DMS53 (cell line): ENCODE measurements around the gene HINT3.
"Not testable (repeated sequence)": the region's sequence is repeated elsewhere in the genome, so short reads cannot be mapped to it uniquely, and the experiment has no call there.

ENCODE experiments used
- DNase-seq: peaks from one replicate; lab custom pipeline; 2025; lab: John Stamatoyannopoulos, UW

HINT3 gene

DNA sequence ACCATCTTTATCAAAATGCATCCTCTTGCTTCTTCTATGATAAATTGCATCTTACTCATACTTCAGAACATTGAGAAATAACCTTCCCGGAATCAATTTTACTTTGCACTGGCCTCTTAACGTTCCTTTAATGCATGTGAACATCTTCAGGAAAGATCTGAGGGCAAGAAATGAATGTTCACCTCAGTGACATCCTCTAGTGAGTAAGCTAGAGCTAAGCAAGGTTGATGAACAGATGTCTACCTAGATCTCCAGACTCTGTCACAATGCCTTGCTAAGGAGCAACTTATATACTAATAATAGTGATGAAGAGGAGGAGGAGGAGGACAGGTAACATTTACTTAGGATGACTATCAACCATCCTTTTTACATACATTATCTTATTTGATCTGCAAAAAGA is 16.8 kb upstream of the HINT3 start:
- DNase-seq = no peak

DNA sequence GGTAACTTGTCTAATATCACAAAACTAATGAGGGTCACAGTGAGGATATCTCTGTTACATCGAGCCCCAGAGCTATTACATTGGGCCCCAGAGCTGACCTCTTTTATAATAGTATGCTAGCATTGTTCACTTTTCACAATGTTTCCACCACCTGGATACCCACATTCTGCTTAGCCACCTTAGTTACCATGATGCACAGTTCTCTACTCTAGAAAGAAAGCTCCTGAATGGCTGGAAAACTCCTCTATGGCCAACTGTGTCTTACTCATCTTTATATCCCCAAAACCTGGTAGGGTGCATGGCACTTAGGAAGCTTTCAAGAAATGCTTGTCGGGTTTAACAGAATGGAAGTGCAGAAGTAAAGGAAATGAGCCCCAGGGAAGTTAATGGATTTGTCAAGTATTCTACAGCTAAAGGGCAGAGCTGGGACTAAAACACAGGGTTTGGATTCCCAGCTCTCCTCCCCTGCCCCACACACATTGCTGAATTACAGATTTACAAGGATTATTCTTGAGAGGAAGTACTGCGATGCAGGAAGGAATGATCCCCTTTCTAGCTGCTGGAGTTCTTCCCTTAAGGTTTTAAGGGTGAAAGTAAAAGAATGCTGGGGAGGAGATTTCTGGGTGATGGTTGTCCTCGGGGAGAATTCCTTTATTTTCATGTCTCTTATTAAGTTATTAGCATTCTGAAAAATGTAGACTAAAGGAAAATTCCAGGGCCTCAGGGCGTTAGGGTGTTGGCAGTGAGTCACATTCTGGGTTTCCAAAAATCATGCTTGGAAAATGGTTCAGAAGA is 16.1 kb upstream of the HINT3 start:
- no peak for DNase-seq

GRCh38 chr6:125942672-125943527 is 13.7 kb upstream of the HINT3 start:
- DNase-seq = peak; percentile 16

DNA sequence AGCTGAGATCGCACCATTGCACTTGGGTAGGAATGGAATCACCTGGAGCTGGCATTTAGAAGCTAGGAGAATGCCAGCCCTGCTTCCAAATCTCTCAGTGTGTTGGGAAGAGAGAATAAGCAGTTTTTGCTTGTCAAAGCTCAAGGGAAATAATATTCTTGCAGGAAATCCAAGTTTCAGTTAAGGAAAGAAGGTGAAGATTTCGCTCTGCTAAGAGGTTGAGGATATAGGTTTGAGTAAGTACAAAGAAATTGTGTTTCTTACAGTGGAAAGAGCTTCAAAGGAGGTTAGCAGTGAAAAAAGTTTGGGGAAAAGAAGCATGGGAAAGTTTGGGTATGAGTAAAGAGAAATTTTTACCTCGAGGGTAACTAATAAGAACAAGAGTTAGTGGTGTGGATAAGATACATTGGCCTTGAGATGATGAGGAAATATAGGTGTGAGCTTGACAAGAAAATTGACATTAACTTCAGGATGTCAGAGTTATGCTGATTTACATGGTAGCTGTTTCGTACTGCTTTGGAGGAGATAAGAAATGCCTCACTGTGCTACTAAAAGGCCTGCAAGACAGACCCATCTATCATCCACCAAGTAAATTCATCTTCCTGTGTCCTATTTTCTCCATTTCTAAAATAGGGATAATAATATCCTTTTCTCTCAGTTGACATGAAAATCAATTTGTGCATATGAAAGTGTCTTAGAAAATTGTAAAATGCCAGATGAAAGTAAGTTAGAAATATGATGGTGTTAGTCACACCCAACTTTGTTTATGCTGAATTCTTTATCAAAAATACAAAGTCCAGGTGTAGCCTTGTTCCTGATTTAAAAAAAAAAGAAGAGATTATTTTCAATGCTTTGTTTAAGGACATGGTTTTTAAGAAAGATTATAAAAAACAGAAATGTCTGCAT is 12.8 kb upstream of the HINT3 start:
- DNase-seq = no peak

GRCh38 chr6:125944434-125944816 is 12.1 kb upstream of the HINT3 start:
- DNase-seq = peak; percentile 43

- no peak for DNase-seq
These were observed 11.7 kb upstream of the HINT3 start for GRCh38 chr6:125944896-125945295.

DNA sequence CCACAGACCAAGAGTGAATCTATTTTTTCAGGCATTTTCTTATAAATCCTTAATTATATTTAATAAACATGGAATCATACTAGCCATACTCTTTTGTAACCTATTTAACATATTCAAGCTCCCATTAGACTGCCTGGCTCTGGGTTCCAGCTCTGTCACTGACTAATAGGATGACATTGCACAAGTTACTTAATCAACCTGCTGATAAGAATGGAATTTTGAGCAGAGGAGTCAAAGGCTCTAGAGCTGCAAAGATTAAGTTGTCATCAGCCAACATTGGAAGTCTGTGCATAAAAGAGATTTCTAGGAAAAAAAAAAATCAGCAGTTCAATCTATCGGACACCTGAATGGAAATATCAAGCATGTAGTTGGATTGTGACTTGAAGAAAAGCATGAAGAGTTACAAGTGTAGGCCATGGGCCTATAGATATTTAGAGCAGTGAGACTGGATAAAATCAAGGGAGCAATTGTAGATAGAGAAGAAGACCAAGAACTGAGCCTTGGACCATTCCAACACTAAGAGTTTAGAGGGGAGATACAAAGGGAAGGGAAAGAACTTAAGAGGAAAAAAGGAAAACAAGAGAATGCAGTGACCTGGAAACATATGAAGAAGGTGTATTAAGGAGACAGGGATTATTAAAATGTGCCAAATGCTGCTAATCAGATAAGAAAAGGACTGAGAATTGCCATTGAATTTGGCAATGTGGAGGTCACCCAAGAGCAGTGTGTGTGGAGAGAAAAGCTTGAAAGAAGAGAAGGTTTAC is 11.0 kb upstream of the HINT3 start:
- no peak for DNase-seq

DNA sequence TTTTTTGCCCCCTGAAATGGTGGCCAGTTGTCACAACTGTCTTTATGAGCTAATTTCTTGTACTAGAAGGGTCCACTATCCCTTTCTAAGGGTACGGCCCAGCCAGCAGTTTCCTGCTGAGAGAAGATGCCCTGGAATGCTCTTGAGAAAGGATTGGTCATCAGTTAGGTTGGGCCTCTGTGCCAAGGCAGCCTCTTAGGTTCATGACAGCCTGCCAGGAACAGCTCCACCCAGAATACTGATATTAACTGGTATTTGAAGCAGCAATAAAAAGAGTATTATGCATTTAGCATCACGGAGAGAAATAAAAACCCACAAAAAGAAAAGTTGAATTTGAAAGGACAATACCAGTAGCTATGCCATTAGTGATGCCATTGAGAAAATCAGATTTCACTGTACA is 9.0 kb upstream of the HINT3 start:
- peak; percentile 3 for DNase-seq

DNA sequence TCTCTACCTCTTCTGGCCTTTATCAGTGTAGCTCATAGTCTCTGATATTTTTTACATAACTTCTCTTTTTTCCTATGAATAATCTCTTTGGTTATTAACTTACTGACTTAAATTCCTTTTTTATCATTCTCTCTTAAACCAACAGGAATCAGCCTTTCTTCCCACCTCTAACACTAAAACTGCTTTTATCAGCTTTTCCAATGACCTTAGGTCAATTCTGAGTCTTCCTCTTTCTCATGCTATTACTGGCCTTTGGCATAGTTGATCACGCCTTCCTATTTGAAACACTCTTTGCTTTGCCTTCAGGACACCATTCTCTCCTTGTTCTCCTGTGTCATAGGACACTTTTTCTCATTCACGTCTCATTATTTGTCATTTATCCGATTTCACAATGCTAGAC is 8.1 kb upstream of the HINT3 start:
- DNase-seq = no peak

DNA sequence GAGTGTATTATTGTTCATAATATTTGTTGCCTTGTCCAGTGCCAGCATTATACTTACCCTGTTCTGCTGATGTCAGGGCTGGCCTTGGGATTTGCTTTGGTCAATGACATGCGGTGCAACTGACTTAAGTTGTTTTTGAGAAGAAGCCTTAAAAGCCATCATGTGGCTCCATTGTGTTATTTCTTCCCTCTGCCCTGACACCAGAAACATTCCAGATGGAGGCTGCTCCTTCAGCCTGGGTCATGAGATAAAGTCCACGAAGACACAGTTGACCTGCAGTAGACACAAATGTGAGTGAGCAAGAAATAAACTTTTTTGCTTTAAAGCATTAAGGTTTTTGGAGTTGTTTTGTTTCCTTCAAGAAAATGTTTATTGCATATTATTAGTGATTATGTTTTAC is 7.5 kb upstream of the HINT3 start:
- DNase-seq = no peak

- no peak for DNase-seq
These were observed 6.3 kb upstream of the HINT3 start for GRCh38 chr6:125950293-125950692.

GRCh38 chr6:125950716-125951115 is 5.9 kb upstream of the HINT3 start:
- DNase-seq = not testable (repeated sequence)

GRCh38 chr6:125951323-125951722 is 5.2 kb upstream of the HINT3 start:
- no peak for DNase-seq

- DNase-seq = peak; percentile 61
These were observed 3.6 kb upstream of the HINT3 start for GRCh38 chr6:125952764-125953501.

GRCh38 chr6:125953502-125953875 is 3.1 kb upstream of the HINT3 start:
- peak; percentile 90 for DNase-seq

- no peak for DNase-seq
These were observed 1.7 kb upstream of the HINT3 start for GRCh38 chr6:125954735-125955339.

- DNase-seq = no peak
These were observed 597 bp upstream of the HINT3 start for GRCh38 chr6:125955973-125956372.

DNA sequence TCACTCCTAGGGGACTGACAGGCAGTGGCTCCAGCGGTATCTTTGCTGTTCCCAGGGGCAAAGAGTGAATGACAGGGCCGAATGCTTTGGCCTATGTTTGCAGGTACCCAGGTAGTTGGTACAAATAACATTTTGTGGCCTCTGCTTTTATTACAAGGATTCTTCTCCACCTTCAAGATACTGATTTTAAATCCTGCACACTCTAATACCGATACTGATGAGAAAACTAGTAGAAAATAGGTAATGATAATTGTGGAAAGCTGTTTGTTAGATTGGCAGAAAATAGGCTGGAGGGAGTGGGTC is 772 bp downstream of the HINT3 start:
- peak; percentile 16 for DNase-seq

- DNase-seq = peak; percentile 3
These were observed 1.3 kb downstream of the HINT3 start for GRCh38 chr6:125957845-125958244.

DNA sequence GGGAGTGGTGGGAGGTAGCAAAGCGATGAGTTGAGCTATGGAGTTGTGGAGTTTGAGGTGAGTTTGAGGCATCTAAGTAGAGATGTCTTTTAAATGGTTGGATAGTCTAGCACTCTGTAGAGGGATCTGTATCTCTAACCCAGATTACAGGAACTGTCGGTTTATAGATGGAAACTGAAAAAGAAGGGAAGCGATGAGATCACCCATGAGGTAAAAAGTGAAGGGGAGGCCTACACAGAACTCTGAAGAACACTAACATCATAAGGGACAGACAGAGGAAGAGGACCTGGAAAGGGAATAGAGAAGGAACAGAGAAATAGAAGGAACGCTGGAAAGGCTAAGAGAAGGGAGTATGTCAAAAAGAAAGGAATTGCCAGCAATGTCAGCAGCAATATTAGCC is 2.5 kb downstream of the HINT3 start:
- DNase-seq = no peak

DNA sequence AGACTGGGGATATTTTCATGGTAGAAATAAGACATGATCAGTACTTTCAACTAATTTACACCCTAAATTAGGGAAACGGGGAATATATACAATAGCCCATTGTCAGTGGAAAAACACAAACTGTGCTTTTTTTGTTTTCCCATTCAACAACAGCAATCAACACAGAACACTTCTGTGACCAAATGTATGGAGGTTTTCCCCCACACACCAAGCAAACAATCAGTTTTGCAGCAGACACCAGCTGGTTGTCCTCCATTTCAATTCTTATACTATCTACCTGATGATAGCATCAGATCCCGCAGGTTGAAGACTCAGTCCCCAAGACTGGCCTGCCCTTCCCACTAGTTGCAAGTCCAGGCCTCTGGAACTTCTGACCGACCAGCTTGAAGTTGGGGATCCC is 4.5 kb downstream of the HINT3 start:
- no peak for DNase-seq
